WI38 (cell line): ENCODE data around the gene VRTN.

Experiments
- H3K4me3 ChIP-seq: 2 replicates; pipeline ENCODE4 v1.5.1; 2011; ENCODE audit warnings: low read depth, mild to moderate bottlenecking, control low read depth, low read length
- CTCF ChIP-seq: IDR thresholded peaks from 2 replicates; pipeline ENCODE4 v1.5.1; 2012; ENCODE audit warnings: low read depth, mild to moderate bottlenecking, control low read depth, low read length

The VRTN gene

GRCh38 chr14:74391479-74391878, 43.2 kb downstream of the VRTN start:
- no peak for TF ChIP-seq CTCF

GRCh38 chr14:74392616-74393570, 44.6 kb downstream of the VRTN start:
- H3K4me3 ChIP-seq: no peak overlapping the region
- no peak for TF ChIP-seq CTCF

More at GRCh38 chr14:74391479-74391878, 43.2 kb downstream of the VRTN start:
- H3K4me3 ChIP-seq: no peak overlapping the region

GRCh38 chr14:74394549-74394948, 46.3 kb downstream of the VRTN start:
- TF ChIP-seq CTCF: no peak
- H3K4me3 ChIP-seq: no peak overlapping the region

GRCh38 chr14:74395094-74395493, 46.8 kb downstream of the VRTN start:
- no peak overlapping the region for H3K4me3 ChIP-seq
- no peak for TF ChIP-seq CTCF

- no peak overlapping the region for H3K4me3 ChIP-seq
- no peak for TF ChIP-seq CTCF
Observed at GRCh38 chr14:74400031-74400685, 51.9 kb downstream of the VRTN start.

GRCh38 chr14:74400919-74401503, 52.7 kb downstream of the VRTN start:
- TF ChIP-seq CTCF: no peak
- H3K4me3 ChIP-seq: no peak overlapping the region
